ENCODE results near the gene THBS3.
A peak's percentile ranks its signal among the peaks of the same experiment; 100 is the strongest.
"Not testable (repeated sequence)": the region's sequence is repeated elsewhere in the genome, so short reads cannot be mapped to it uniquely, and the experiment has no call there.

The THBS3 gene

DNA sequence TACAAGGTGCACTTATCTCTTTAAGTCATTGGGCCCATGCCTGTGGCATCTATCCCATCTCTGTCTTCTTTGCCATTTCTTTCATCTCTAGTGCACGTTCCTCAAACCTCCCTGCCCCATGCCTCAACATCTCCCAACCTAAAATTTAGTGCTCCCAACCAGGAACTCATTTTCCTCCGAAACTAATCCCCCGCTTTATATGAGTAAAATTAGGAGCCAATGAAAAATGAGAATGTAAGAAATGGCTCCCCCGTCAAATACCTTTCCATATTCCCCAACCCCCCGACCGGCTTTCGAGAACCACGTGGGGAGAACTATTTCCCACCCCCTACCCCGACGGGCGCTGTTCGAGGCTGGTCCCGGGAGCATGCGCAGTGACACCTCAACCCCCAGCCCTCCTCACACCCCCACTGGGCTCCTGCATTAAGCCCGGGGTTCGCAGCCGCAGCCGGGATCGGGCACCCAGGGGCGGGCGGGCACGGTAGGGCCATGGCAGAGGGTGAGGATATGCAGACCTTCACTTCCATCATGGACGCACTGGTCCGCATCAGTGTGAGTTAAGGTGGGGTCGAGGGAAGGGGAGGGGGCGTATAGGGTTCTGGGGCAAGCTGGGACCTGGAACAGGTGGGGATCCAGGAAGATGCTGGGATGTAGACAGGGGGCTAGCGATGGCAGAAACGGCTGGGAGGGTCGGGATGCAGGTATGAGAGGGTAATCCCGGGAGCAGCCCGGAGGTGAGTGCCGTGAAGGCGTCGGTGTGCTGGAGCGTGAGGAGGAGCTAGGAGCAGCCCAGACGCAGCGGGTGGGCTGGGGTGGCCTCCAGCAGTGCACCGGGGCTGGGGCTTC, 34.0 kb downstream of the THBS3 start, which contains the start of gene TRIM46:
Gene TRIM46 (plus strand): TSS at position 372 of the 846 bp plus-strand sequence. CDS start 118 bp downstream, at position 490.
- peak; percentile 63 for DNase-seq (ENCODE audit: low read depth)

GRCh38 chr1:155172732-155173477, 34.8 kb downstream of the THBS3 start, which contains the start of gene KRTCAP2:
KRTCAP2 (minus strand) TSS chr1:155173304; CDS start chr1:155173224, 80 bp downstream.
- peak; percentile 97 for DNase-seq (ENCODE audit: low read depth)

DNA sequence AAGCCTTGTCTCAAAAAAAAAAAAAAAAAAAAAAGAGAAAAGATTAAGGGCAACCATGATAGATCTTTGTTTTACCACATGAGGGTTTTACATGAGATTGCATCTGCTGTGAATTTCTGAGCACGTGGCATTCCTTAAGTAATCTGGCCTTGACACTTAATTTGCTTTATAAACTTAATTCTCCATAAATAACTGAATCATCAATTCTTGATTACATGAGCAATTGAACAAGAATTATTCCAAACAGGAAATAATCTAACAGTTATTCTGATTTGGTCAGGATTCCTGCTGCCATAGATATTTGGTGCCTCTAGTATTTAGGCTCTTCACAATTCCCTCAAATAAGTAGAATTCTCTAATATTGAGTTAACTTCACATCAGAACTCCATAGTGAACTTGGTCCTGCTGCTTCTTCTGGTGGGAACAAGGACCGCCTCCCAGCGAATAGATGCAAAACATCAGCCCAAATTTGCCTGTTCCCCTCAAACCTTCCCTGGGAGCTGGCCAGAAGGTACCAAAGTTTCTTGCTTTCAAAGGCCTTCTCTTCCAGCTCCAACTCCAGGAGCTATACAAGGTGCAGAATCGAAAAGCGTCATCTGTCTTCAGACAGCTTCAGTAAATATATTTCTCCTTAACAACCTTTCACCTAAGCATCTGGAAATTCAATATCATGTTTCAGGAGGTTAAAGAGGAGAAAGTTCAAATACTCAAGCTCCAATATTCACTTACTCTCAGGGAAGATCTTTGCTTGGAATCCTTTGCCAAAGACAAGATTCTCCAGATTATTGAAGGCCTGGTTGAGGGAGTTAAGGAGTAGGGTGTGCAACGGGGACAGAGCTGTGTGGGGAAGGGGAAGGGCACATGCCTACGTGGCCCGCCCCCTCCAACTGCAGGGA, 35.6 kb downstream of the THBS3 start:
- DNase-seq (ENCODE audit: low read depth): no peak

DNA sequence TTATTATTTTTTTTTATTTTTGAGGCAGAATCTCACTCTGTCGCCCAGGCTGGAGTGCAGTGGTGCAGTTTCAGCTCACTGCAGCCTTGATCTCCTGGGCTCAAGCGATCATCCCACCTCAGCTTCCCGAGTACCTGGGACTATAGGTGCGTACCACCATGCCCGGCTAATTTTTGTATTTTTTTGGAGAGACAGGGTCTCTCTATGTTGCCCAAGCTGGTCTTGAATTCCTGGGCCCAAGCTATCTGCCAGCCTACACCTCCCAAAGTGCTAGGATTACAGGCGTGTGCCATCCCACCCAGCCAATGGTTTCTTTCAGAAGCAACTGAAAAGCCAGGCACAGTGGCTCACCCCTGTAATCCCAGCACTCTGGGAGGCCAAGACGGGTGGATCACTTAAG, 36.9 kb downstream of the THBS3 start:
- no peak for DNase-seq (ENCODE audit: low read depth)

GRCh38 chr1:155170101-155170785, 37.5 kb downstream of the THBS3 start:
- DNase-seq (ENCODE audit: low read depth): no peak

- no peak for DNase-seq (ENCODE audit: low read depth)
Measured at GRCh38 chr1:155169541-155169940, 38.2 kb downstream of the THBS3 start.

DNA sequence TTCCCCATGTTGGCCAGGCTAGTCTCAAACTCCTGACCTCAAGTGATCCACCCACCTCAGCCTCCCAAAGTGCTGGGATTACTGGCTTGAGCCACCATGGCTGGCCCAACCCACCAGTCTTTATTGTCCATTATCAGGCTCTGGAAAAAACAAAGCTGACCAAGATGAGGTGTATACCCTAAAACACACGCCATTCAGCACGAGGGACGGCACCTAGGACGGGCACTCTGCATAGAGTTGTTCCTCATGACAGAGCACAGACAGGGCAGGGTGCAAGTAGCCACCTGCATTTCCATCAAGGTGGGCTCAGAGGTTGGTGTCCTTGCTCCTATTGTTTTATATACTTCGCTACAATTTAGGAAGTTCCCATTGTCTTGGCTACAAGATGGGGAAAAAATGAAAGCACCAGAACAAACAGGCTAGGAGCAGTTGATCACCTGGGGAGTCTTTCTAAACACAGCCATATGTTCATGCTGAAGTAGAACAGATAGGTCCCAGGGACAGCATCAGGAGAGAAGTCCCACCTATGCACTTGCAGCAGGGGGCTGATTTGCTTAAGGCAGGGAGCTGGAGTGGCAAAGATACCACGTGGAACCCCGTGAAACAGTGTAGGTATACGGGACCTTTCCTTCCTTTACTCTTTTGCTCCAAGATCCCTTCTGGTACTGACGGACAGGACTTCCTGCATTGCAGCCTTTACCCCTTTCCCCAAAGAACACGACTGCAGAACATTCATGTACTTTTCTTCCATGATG, 39.1 kb downstream of the THBS3 start:
- DNase-seq (ENCODE audit: low read depth): no peak

DNA sequence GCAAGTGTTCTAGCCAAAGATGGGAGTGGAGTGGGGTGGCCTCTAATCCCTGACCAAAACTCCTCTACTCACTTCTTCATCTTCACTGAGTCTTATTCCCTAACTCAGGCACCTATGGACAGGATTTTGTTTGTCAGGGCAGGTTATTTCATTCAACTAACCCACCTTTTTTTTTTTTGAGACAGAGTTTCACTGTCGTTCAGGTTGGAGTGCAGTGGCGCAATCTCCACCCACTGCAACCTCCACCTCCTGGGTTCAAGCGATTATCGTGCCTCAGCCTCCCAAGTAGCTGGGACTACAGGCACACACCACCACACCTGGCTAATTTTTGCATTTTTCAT, 39.6 kb downstream of the THBS3 start:
- DNase-seq (ENCODE audit: low read depth): not testable (repeated sequence)

DNA sequence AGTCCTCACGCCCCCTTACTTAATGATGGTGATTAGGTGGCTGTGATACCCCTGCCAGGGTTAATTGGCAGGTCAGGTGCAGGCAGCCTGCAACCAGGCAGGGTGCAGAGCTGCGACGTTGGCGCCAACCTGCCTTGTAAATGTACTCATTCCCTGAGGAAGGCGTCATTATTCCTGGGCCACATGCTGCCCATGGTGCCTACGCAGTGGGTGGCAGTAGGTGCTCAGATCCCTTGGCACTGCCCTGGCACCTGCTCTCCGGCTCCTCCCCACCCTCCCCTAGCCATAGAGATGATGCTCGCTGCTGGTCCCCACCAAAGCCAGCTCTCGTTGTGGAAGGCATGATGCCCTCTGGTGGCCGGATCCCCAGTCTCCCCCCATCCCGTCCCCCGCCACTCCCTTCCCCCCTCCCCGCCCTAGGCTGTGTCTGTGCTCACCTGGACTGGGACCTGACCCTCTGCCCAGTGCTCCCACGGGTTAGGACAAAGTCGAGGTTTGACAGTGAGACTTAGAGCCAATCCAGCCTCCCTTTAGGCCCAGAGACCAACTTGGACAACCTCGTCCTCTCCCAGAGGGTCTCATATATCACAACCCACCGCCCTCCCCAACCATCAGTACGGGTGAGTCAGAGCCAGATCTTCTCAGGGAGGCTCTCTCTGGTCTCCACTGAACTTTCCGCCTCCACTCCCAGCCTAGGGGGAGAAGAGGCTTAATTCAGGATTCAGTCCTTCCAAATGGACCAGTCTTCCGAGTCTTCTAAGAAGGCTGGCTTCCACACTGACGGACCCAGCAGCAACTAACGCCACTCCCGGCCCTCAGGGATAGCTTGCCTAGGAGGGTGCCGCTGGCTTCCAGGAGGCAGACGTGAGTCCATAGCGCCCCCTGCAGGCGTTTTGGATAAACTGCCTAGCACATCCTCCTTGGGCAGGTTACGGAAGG, 40.3 kb downstream of the THBS3 start:
- peak; percentile 91 for DNase-seq (ENCODE audit: low read depth)

DNA sequence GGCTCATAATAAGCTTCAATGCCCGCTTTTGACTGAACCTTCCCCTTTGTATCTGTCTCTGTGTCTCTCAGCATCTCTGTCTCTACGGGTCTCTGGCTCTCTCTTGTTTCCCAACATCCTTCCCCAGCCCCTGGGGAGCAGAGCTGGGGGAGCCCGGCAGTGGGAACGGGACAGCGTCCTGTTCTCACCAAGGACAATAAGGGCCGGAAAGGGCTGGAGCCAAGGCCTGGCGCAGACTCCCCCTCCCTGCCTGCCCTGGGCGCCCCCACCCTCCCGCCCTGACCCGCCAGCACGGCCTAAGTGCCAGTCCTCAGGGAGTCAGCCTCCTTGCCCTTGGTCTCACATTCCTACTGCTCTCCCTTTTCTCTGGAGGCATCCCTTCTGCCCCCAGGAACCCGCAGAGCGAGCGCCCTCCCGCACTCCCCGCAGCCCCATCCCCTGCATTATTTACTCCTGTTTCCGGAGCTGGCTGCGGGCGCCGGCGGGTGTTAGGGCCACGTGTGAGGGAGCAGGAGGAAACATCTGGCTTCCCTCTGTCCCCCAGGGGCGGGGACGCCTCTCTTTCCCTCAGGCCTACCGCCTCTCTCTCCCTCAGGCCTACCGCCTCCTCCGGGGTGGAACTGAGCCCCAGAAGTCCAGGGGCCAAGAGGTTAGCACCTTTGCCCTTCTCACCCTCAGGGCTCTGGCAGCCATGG, 41.1 kb downstream of the THBS3 start:
- DNase-seq (ENCODE audit: low read depth): no peak

- DNase-seq (ENCODE audit: low read depth): no peak
Measured at GRCh38 chr1:155166051-155166470, 41.6 kb downstream of the THBS3 start.

- DNase-seq (ENCODE audit: low read depth): not testable (repeated sequence)
Measured at GRCh38 chr1:155164625-155165024, 43.1 kb downstream of the THBS3 start.

GRCh38 chr1:155163785-155164184, 43.9 kb downstream of the THBS3 start:
- DNase-seq (ENCODE audit: low read depth): not testable (repeated sequence)

- DNase-seq (ENCODE audit: low read depth): not testable (repeated sequence)
Measured at GRCh38 chr1:155162631-155163030, 45.1 kb downstream of the THBS3 start.

DNA sequence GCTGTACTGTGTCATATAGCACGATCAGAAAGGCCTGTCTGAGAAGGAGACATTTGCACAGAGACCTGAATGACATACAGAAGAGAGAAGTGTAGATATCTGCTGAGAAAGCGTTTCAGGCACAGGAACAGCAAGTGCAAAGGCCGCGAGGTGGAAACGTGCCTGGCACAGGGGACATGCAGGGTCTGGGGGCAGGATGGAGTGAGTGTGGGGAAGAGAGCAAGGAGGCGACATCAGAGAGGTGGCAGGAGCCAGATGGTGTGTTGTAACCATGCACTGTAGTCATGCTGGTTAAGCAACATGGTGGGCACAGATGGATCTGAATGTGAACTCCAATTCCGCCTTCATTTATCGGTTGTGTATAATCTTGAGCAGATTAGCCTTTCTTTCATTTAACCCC, 47.6 kb downstream of the THBS3 start:
- no peak for DNase-seq (ENCODE audit: low read depth)

- DNase-seq (ENCODE audit: low read depth): no peak
Measured at GRCh38 chr1:155158991-155159390, 48.7 kb downstream of the THBS3 start.

DNA sequence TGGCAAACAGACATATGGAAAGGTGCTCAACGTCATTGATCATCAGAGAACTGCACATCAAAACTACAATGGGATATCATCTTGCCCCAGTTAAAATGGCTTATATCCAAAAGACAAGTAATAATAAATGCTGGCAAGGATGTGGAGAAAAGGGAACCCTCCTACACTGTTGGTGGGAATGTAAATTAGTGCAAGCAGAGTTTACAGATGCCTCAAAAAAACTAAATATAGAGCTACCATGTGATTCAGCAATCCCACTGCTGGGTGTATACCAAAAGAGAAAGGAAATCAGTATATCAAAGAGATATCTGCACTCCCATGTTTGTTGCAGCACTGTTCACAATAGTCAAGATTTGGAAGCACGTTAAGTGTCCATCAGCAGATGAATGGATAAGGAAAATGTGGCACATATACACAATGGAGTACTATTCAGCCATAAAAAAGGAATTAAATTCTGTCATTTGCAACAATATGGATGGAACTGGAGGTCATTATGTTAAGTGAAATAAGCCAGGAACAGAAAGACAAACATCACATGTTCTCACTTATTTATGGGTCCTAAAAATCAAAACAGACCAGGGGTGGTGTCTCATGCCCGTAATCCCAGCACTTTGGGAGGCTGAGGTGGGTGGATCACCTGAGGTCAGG, 51.6 kb downstream of the THBS3 start:
- DNase-seq (ENCODE audit: low read depth): not testable (repeated sequence)

All from ELR (cell line).